Adrenal gland (tissue), 5 donors: Measurements from ENCODE around the gene PRPH2.

Experiments used
- POLR2A ChIP-seq, 2 donors: fragments of 450-650 bp; IDR thresholded peaks; one replicate each; pipeline ENCODE4 v1.6.1; 2017; ENCODE audit warnings: antibody characterized with exemption in 2 of 2, mild to moderate bottlenecking in 2 of 2, moderate library complexity in 1 of 2
- TF ChIP-seq, protein P1 (sequence below), 6 experiments: fragments of 450-650 bp in 4 of 6; fragments of 200-600 bp in 2 of 6; sonication (generic) in 1 of 6; IDR thresholded peaks; 1 replicate in 5 of 6; 2 replicates in 1 of 6; pipeline versions ENCODE4 v1.5.1 to v1.8.0; 2016 to 2021; ENCODE audit warnings: antibody characterized with exemption in 6 of 6, mild to moderate bottlenecking in 2 of 6, moderate library complexity in 1 of 6
- donor health status: DM: no; HTN: no; CAD: no.

- TF ChIP-seq, protein P1, sequence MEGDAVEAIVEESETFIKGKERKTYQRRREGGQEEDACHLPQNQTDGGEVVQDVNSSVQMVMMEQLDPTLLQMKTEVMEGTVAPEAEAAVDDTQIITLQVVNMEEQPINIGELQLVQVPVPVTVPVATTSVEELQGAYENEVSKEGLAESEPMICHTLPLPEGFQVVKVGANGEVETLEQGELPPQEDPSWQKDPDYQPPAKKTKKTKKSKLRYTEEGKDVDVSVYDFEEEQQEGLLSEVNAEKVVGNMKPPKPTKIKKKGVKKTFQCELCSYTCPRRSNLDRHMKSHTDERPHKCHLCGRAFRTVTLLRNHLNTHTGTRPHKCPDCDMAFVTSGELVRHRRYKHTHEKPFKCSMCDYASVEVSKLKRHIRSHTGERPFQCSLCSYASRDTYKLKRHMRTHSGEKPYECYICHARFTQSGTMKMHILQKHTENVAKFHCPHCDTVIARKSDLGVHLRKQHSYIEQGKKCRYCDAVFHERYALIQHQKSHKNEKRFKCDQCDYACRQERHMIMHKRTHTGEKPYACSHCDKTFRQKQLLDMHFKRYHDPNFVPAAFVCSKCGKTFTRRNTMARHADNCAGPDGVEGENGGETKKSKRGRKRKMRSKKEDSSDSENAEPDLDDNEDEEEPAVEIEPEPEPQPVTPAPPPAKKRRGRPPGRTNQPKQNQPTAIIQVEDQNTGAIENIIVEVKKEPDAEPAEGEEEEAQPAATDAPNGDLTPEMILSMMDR (IDR thresholded peaks at IDR 0.05) = no peak
- TF ChIP-seq POLR2A (IDR thresholded peaks at IDR 0.05) = no peak
These were observed 13.6 kb upstream of the PRPH2 start for GRCh38 chr6:42735976-42736375.
